Liver (tissue), 9 donors: Measurements from ENCODE around the gene MYB. TPM values are rescaled to one million over a fixed set of nuclear protein-coding genes. Genes with fewer than 3 reads are reported as not detected.

Source experiments
- DNase-seq: peaks from one replicate; pipeline ENCODE4 v3.0.0-alpha.2; 2017; ENCODE audit warnings: low spot score
- H3K27ac ChIP-seq, 2 donors: one replicate each; pipeline ENCODE4 v1.7.0; 2013; ENCODE audit warnings: inconsistent platforms in 2 of 2, low read length in 2 of 2, control low read depth in 1 of 2, low read depth in 1 of 2, mild to moderate bottlenecking in 1 of 2
- H3K27me3 ChIP-seq, 4 donors: one replicate each; pipeline versions ENCODE4 v1.6.1 to v1.7.0; 2013; ENCODE audit warnings: low read length in 3 of 4, inconsistent platforms in 1 of 4, mild to moderate bottlenecking in 1 of 4, moderate library complexity in 1 of 4; ENCODE audit not compliant: control insufficient read depth in 4 of 4, insufficient read depth in 4 of 4
- H3K36me3 ChIP-seq, 4 donors: one replicate each; pipeline versions ENCODE4 v1.6.1 to v1.7.0; 2013; ENCODE audit warnings: low read length in 3 of 4, mild to moderate bottlenecking in 3 of 4, low read depth in 1 of 4, moderate library complexity in 1 of 4; ENCODE audit not compliant: control insufficient read depth in 4 of 4, insufficient read depth in 3 of 4
- H3K4me1 ChIP-seq, 4 donors: one replicate each; pipeline versions ENCODE4 v1.6.1 to v1.7.0; 2013; ENCODE audit warnings: low read length in 3 of 4, mild to moderate bottlenecking in 3 of 4, moderate library complexity in 1 of 4; ENCODE audit not compliant: control insufficient read depth in 4 of 4, insufficient read depth in 4 of 4
- H3K4me3 ChIP-seq, 3 donors: one replicate each; pipeline versions ENCODE4 v1.6.1 to v1.7.0; 2013; ENCODE audit warnings: low read length in 3 of 3, control low read depth in 1 of 3, low read depth in 1 of 3, mild to moderate bottlenecking in 1 of 3
- H3K9ac ChIP-seq, 2 donors: one replicate each; pipeline ENCODE4 v1.7.0; 2013; ENCODE audit warnings: low read length in 2 of 2, mild to moderate bottlenecking in 2 of 2, moderate library complexity in 2 of 2, control low read depth in 1 of 2, low read depth in 1 of 2
- H3K9me3 ChIP-seq, 4 donors: one replicate each; pipeline versions ENCODE4 v1.6.1 to v1.7.0; 2013; ENCODE audit warnings: low read length in 3 of 4; ENCODE audit not compliant: control insufficient read depth in 4 of 4
- ATF3 ChIP-seq: IDR thresholded peaks from 2 replicates; pipeline ENCODE4 v1.6.1; 2016; ENCODE audit warnings: antibody characterized with exemption
- CTCF ChIP-seq: fragments of 150-350 bp; IDR thresholded peaks from 2 replicates; pipeline ENCODE4 v1.5.1; 2017; ENCODE audit warnings: improper control_type of control experiment, low read depth, low read length; ENCODE audit not compliant: missing input control
- EGR1 ChIP-seq, 2 donors: IDR thresholded peaks; 2 replicates each; pipeline ENCODE4 v1.6.1; 2016 to 2018; ENCODE audit warnings: antibody characterized with exemption in 2 of 2, low read depth in 2 of 2
- FOXA1 ChIP-seq: IDR thresholded peaks from 2 replicates; pipeline ENCODE4 v1.6.1; 2016; ENCODE audit warnings: antibody characterized with exemption
- FOXA2 ChIP-seq: IDR thresholded peaks from 2 replicates; pipeline ENCODE4 v1.6.1; 2016; ENCODE audit warnings: antibody characterized with exemption
- GABPA ChIP-seq, 2 donors: IDR thresholded peaks in 1 of 2; conservative IDR thresholded peaks in 1 of 2; 2 replicates each; pipeline ENCODE4 v1.6.1; 2016; ENCODE audit warnings: antibody characterized with exemption in 2 of 2, mild to moderate bottlenecking in 1 of 2, moderate library complexity in 1 of 2
- HNF4A ChIP-seq, 2 donors: conservative IDR thresholded peaks; 2 replicates each; pipeline ENCODE4 v1.6.1; 2016; ENCODE audit warnings: antibody characterized with exemption in 2 of 2, mild to moderate bottlenecking in 2 of 2
- HNF4G ChIP-seq: IDR thresholded peaks from 2 replicates; pipeline ENCODE4 v1.6.1; 2016; ENCODE audit warnings: antibody characterized with exemption
- JUND ChIP-seq, 2 donors: IDR thresholded peaks; 2 replicates each; pipeline ENCODE4 v1.6.1; 2016; ENCODE audit warnings: antibody characterized with exemption in 2 of 2
- MAX ChIP-seq: IDR thresholded peaks from 2 replicates; pipeline ENCODE4 v1.6.1; 2016; ENCODE audit warnings: antibody characterized with exemption
- NR2F2 ChIP-seq: IDR thresholded peaks from 2 replicates; pipeline ENCODE4 v1.6.1; 2016; ENCODE audit warnings: antibody characterized with exemption
- RAD21 ChIP-seq, 2 donors: IDR thresholded peaks; 2 replicates each; pipeline ENCODE4 v1.6.1; 2016; ENCODE audit warnings: antibody characterized with exemption in 2 of 2, mild to moderate bottlenecking in 2 of 2
- REST ChIP-seq: IDR thresholded peaks from 2 replicates; pipeline ENCODE4 v1.6.1; 2016; ENCODE audit warnings: antibody characterized with exemption, mild to moderate bottlenecking
- SP1 ChIP-seq: IDR thresholded peaks from 2 replicates; pipeline ENCODE4 v1.6.1; 2018; ENCODE audit warnings: antibody characterized with exemption, mild to moderate bottlenecking
- TAF1 ChIP-seq: conservative IDR thresholded peaks from 2 replicates; pipeline ENCODE4 v1.6.1; 2016; ENCODE audit warnings: antibody characterized with exemption, mild to moderate bottlenecking
- YY1 ChIP-seq: IDR thresholded peaks from 2 replicates; pipeline ENCODE4 v1.6.1; 2016; ENCODE audit warnings: antibody characterized with exemption, mild to moderate bottlenecking
- ZBTB33 ChIP-seq: IDR thresholded peaks from 2 replicates; pipeline ENCODE4 v1.6.1; 2016; ENCODE audit warnings: antibody characterized with exemption
- WGBS: extraction: QIAGEN DNeasy Blood & Tissue Kit; methylation state at CpG from one replicate; pipeline ENCODE4 v1.1.7; 2013; 5-methylcytosine and 5-hydroxymethylcytosine counted together
- polyA plus RNA-seq, 2 donors: library from polyadenylated mRNA; stranded (reverse) in 1 of 2; unstranded in 1 of 2; fragments of 200-250 nt in 1 of 2; fragments of >200 nt in 1 of 2; fragmentation: Nextera tagmentation in 1 of 2; extraction: Ambion mirVana in 1 of 2; gene quantifications; one replicate each; pipeline versions ENCODE4 v1.2.1 to v1.2.3, GENCODE V29; 2013 to 2015
- total RNA-seq, 2 donors: library from RNA; depleted of rRNA; stranded (reverse); fragments of >200 nt; gene quantifications; one replicate each; pipeline ENCODE4 v1.2.3, GENCODE V29; 2014
- donor health status: healthy.
- donor health status: healthy.
- donor health status: healthy.
- donor health status: healthy.
- donor health status: healthy.

MYB gene
- total and polyA plus RNA-seq, 4 donors, result 0.08 to 19.8 (median 0.11) TPM

- 85% methylated on average over 5 of the region's 5 CpGs for WGBS
- no peak overlapping the region for H3K4me3 ChIP-seq
- no peaks in the 10 kb centered on the region for H3K36me3 ChIP-seq
- H3K27me3 ChIP-seq, result no peaks in the 10 kb centered on the region
- peaks cover 0 to 5% (median under 1%) of the 10 kb centered on the region in 4 donors for H3K4me1 ChIP-seq
- no peak for TF ChIP-seq HNF4G
- H3K27ac ChIP-seq, result no peak overlapping the region
- DNase-seq, result no peak
- H3K9ac ChIP-seq, result no peak overlapping the region
- H3K9me3 ChIP-seq, result no peaks in the 10 kb centered on the region
Measured at GRCh38 chr6:135147637-135148592, 33.2 kb upstream of the MYB start.

- no peak for DNase-seq
- TF ChIP-seq TAF1, result no peak
- no peak for TF ChIP-seq EGR1 (IDR thresholded peaks at IDR 0.05; ENCODE audit: low read depth in 2 of 2)
- TF ChIP-seq FOXA1, result no peak
- no peak for TF ChIP-seq GABPA (IDR thresholded peaks at IDR 0.05 in 1 of 2, conservative IDR thresholded peaks at IDR 0.05 in 1 of 2)
- no peak for TF ChIP-seq SP1
- no peak for TF ChIP-seq FOXA2
- no peak for TF ChIP-seq JUND (IDR thresholded peaks at IDR 0.05)
- TF ChIP-seq RAD21 (IDR thresholded peaks at IDR 0.05), result no peak
- no peak for TF ChIP-seq ATF3
- TF ChIP-seq ZBTB33, result no peak
- TF ChIP-seq HNF4A (conservative IDR thresholded peaks at IDR 0.05), result no peak
- TF ChIP-seq NR2F2, result no peak
- TF ChIP-seq HNF4G, result no peak
- TF ChIP-seq CTCF, result no peak
- TF ChIP-seq YY1, result no peak
- no peak for TF ChIP-seq MAX
- no peak for TF ChIP-seq REST
- Histone ChIP-seq H3K4me1 (peaks cover 0 to 5% (median under 1%) of the 10 kb centered on the region in 4 donors), H3K27me3 (no peaks in the 10 kb centered on the region), H3K4me3 (no peak overlapping the region), H3K9ac (no peak overlapping the region), H3K27ac (no peak overlapping the region), H3K36me3 (no peaks in the 10 kb centered on the region), H3K9me3 (no peaks in the 10 kb centered on the region)
- 83% methylated on average over 3 of the region's 3 CpGs for WGBS
Measured at GRCh38 chr6:135148889-135149288, 32.2 kb upstream of the MYB start.
